Neural progenitor cell (in vitro differentiated cells): Measurements from ENCODE around the gene PDE3B.

Experiments used
- EZH2phosphoT487 ChIP-seq: fragments of 200-600 bp; sonication (generic); IDR thresholded peaks from 2 replicates; pipeline ENCODE4 v1.6.1; 2017; ENCODE audit warnings: antibody characterized with exemption
- TF ChIP-seq, protein P1 (sequence below): fragments of 200-600 bp; sonication (generic); IDR thresholded peaks from 2 replicates; pipeline ENCODE4 v1.5.1; 2017; ENCODE audit warnings: antibody characterized with exemption, mild to moderate bottlenecking

DNA sequence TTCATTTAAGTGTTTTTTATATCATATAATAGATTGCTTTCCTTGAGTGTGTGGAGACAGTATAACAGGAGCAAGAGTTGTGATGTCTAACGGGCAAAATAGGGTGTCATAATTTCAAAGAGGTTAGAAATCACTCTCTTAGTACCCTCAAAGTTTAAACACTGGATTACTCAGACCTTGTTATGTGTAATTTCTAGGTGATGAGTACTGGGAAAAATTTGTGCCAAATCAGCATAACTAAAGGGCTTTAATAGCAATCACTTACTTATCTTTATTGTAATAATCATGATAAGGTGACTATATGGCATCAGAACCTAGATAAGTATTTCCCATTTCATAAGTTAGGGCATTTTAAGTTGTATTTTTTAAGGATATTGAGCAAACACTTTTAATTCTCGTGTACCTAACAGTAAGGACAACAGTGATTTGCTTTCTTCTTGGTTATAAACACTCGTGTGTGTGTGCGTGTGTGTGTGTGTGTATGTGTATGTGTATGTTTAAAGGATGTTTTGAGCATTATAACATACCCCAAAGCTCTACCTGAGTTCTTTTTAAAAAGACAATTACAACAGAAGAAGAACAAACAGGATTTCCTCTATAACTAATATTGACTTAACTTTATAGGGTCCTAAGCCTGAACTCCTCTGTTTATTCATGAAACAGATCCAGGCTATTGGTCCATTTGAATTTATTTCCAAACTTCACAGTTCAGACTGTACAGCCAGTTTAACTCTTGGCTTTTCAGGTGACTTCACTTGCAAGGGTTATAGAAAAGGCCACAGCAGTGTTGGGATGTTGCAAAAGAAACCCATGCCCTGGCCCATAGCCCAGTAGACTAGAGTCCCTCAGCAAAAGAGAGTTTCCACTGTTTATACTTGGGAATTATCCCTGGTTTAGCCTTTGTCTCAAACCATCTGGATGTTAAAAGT, 23.7 kb upstream of the PDE3B start:
- TF ChIP-seq, protein P1, sequence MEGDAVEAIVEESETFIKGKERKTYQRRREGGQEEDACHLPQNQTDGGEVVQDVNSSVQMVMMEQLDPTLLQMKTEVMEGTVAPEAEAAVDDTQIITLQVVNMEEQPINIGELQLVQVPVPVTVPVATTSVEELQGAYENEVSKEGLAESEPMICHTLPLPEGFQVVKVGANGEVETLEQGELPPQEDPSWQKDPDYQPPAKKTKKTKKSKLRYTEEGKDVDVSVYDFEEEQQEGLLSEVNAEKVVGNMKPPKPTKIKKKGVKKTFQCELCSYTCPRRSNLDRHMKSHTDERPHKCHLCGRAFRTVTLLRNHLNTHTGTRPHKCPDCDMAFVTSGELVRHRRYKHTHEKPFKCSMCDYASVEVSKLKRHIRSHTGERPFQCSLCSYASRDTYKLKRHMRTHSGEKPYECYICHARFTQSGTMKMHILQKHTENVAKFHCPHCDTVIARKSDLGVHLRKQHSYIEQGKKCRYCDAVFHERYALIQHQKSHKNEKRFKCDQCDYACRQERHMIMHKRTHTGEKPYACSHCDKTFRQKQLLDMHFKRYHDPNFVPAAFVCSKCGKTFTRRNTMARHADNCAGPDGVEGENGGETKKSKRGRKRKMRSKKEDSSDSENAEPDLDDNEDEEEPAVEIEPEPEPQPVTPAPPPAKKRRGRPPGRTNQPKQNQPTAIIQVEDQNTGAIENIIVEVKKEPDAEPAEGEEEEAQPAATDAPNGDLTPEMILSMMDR = no peak
- TF ChIP-seq EZH2phosphoT487 = no peak
